Stimulated activated CD4-positive, alpha-beta T cell treated with anti-CD3 and anti-CD28 coated beads, Interleukin-4, amount 100 ng/mL, for 1 hour (primary cell): Measurements from ENCODE around the gene PCDHA7.
"Not testable (repeated sequence)": the region's sequence is repeated elsewhere in the genome, so short reads cannot be mapped to it uniquely, and the experiment has no call there.

Experiments used
- DNase-seq: peaks from one replicate; pipeline ENCODE4 v3.0.0-alpha.2; 2020

PCDHA7 gene, protein sequence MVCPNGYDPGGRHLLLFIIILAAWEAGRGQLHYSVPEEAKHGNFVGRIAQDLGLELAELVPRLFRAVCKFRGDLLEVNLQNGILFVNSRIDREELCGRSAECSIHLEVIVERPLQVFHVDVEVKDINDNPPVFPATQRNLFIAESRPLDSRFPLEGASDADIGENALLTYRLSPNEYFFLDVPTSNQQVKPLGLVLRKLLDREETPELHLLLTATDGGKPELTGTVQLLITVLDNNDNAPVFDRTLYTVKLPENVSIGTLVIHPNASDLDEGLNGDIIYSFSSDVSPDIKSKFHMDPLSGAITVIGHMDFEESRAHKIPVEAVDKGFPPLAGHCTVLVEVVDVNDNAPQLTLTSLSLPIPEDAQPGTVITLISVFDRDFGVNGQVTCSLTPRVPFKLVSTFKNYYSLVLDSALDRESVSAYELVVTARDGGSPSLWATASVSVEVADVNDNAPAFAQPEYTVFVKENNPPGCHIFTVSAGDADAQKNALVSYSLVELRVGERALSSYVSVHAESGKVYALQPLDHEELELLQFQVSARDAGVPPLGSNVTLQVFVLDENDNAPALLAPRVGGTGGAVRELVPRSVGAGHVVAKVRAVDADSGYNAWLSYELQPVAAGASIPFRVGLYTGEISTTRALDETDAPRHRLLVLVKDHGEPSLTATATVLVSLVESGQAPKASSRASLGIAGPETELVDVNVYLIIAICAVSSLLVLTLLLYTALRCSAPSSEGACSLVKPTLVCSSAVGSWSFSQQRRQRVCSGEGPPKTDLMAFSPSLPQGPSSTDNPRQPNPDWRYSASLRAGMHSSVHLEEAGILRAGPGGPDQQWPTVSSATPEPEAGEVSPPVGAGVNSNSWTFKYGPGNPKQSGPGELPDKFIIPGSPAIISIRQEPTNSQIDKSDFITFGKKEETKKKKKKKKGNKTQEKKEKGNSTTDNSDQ

DNA sequence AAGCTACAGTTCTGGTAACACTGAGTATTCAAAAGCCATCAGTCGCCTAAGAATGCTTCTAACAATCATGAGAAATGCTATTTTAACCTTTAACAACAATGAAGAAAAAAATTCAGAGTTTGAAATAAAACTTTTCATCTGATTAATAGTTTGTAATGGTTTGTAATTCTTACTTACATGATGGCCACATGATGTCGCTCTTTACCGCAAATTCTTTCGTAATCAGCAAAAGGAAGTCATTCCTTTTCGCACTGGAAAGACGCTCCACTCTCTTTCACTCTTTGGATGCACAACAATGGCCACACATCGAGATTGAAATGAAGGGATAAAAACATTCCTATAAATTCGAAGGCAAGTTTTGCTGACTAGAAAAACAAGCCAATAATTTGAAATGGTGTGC is at the start of gene PCDHA7:
PCDHA7 (plus strand) TSS at position 277 of the 400 bp plus-strand sequence; CDS start at position 392, 115 bp downstream.
- DNase-seq: no peak

DNA sequence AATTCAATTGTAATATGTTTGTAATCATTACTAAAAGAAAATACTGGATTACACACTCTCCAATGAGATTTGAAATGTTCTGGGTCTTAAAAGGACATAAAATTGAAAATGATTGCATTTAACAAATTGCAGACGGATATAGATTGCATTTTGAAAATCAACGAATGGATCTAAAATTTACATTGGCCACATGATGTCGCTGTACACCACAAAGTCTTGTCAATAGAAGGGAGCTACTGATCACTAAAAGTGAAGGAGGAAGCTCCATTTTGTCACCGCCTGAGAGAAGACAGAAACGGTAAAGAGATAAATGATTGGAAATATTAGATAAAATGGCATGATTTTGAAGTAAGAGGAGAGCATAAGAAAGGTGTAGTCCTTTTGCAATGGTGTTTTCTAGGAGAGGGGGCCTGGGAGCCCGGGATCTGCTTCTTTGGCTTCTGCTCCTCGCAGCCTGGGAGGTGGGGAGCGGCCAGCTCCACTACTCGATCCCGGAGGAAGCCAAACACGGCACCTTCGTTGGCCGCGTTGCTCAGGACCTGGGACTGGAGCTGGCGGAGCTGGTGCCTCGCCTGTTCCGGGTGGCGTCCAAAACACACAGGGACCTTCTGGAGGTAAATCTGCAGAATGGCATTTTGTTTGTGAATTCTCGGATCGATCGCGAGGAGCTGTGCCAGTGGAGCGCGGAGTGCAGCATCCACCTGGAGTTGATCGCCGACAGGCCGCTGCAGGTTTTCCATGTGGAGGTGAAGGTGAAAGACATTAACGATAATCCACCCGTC is 48.0 kb upstream of the PCDHA7 start, which contains the start of gene PCDHA1:
PCDHA1 (plus strand) TSS at position 236 of the 782 bp plus-strand sequence.
- DNase-seq: no peak

DNA sequence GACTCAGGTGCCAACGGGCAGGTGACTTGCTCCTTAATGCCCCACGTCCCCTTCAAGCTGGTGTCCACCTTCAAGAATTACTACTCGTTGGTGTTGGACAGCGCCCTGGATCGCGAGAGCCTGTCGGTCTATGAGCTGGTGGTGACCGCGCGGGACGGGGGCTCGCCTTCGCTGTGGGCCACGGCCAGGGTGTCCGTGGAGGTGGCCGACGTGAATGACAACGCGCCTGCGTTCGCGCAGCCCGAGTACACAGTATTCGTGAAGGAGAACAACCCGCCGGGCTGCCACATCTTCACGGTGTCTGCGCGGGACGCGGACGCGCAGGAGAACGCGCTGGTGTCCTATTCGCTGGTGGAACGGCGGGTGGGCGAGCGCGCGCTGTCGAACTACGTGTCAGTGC is 46.6 kb upstream of the PCDHA7 start:
- DNase-seq: not testable (repeated sequence)

DNA sequence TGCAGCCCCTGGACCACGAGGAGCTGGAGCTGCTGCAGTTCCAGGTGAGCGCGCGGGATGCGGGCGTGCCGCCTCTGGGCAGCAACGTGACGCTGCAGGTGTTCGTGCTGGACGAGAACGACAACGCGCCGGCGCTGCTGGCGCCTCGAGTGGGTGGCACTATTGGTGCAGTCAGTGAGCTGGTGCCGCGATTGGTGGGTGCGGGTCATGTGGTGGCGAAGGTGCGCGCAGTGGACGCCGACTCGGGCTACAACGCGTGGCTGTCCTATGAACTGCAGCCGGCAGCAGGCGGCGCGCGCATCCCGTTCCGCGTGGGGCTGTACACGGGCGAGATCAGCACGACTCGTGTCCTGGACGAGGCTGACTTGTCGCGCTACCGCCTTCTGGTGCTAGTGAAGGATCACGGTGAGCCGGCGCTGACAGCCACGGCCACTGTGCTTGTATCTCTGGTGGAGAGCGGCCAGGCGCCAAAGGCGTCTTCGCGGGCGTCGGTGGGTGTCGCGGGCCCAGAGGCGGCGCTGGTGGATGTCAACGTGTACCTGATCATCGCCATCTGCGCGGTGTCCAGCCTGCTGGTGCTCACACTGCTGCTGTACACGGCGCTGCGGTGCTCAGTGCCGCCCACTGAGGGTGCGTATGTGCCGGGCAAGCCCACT is 46.1 kb upstream of the PCDHA7 start:
- DNase-seq: not testable (repeated sequence)

DNA sequence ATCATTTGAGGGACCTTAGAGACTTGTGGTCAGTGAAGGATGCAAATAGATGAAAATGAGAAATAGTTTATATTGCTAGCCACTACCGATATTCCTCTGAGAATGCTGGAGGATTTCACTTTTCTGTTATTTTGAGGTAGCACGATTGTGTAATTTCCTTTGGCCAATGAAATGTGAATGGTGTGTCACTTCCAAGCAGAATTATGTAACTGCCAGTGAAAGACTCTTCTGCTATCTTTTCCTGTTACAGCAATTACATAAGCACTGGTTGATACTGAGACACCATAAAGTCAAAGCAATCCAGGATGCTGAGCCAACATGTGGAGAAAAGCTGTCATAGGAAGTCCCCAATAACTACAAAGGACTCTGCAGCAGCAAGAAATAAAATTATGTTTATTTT is 43.0 kb upstream of the PCDHA7 start:
- DNase-seq: no peak

DNA sequence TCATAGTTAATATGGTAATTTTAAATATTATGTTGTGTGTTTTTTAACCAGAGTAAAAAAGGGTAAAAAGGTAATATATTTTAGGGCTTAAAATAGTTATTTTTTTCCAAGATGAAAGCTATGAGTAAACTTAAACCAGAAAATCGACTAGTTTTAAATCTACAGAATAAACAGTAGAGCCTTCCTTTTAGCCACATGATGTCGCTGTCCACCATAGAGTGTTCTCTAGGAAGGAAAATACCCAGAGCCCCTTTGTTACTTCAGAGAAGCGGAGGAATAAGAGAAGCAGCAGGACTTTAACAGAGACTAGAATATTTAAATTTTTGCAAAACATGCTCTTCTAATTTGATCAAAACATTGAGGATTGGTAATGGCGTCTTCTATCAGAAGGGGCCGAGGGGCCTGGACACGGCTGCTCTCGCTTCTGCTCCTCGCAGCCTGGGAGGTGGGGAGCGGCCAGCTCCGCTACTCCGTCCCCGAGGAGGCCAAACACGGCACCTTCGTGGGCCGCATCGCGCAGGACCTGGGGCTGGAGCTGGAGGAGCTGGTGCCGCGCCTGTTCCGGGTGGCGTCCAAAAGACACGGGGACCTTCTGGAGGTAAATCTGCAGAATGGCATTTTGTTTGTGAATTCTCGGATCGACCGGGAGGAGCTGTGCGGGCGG is 39.3 kb upstream of the PCDHA7 start, which contains the start of gene PCDHA2:
PCDHA2 (plus strand) TSS at position 258 of the 664 bp plus-strand sequence.
- no peak for DNase-seq

DNA sequence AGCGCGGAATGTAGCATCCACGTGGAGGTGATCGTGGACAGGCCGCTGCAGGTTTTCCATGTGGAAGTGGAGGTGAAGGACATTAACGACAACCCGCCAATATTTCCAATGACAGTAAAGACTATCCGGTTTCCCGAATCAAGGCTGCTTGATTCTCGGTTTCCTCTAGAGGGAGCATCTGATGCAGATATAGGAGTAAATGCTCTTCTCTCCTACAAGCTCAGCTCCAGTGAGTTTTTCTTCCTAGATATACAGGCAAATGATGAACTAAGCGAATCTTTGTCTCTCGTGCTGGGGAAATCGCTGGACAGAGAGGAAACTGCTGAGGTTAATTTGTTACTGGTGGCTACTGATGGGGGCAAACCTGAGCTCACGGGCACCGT is 38.8 kb upstream of the PCDHA7 start:
- no peak for DNase-seq

DNA sequence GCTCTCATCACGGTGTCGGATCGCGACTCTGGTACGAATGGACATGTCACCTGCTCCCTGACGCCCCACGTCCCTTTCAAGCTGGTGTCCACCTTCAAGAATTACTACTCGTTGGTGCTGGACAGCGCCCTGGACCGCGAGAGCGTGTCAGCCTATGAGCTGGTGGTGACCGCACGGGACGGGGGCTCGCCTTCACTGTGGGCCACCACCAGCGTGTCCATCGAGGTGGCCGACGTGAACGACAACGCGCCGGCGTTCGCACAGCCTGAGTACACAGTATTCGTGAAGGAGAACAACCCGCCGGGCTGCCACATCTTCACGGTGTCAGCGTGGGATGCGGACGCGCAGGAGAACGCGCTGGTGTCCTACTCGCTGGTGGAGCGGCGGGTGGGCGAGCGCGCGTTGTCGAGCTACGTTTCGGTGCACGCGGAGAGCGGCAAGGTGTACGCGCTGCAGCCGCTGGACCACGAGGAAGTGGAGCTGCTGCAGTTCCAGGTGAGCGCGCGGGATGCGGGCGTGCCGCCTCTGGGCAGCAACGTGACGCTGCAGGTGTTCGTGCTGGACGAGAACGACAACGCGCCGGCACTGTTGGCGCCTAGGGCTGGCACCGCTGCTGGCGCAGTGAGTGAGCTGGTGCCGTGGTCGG is 37.9 kb upstream of the PCDHA7 start:
- not testable (repeated sequence) for DNase-seq

DNA sequence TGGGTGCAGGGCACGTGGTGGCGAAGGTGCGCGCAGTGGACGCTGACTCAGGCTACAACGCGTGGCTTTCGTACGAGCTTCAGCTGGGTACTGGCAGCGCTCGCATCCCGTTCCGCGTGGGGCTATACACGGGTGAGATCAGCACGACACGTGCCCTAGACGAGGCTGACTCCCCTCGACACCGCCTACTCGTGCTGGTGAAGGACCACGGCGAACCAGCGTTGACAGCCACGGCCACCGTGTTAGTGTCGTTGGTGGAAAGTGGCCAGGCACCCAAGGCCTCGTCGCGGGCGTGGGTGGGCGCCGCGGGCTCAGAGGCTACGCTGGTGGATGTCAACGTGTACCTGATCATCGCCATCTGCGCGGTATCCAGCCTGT is 37.4 kb upstream of the PCDHA7 start:
- no peak for DNase-seq

DNA sequence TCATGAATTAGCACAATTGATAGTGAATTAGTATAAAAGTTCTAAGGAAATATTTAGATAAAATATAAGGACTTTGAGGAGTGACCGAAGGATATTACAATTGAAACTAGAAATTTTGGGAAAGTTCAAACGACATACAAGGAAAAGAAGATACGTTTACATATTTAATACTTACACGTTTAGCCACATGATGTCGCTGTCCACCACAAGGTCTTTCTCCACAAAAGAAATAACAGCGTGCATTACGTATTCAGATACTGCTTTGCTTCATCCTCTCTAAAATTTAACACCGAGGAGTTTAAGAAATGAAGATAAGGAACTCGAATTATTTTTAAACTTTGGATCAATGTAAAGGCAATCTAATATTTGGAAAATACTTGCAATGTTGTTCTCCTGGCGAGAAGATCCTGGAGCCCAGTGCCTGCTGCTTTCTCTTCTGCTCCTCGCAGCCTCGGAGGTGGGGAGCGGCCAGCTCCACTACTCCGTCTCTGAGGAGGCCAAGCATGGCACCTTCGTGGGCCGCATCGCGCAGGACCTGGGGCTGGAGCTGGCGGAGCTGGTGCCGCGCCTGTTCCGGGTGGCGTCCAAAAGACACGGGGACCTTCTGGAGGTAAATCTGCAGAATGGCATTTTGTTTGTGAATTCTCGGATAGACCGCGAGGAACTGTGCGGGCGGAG is 33.1 kb upstream of the PCDHA7 start, which contains the start of gene PCDHA3:
PCDHA3 (plus strand) TSS at position 242 of the 678 bp plus-strand sequence.
- no peak for DNase-seq

DNA sequence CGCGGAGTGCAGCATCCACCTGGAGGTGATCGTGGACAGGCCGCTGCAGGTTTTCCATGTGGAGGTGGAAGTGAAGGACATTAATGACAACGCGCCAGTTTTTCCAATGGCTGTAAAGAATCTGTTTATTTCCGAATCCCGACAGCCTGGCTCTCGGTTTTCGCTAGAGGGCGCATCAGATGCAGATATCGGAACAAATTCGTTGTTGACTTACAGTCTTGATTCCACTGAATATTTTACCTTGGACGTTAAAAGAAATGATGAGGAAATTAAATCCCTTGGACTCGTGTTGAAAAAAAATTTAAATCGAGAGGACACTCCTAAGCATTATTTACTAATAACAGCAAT is 32.6 kb upstream of the PCDHA7 start:
- no peak for DNase-seq

DNA sequence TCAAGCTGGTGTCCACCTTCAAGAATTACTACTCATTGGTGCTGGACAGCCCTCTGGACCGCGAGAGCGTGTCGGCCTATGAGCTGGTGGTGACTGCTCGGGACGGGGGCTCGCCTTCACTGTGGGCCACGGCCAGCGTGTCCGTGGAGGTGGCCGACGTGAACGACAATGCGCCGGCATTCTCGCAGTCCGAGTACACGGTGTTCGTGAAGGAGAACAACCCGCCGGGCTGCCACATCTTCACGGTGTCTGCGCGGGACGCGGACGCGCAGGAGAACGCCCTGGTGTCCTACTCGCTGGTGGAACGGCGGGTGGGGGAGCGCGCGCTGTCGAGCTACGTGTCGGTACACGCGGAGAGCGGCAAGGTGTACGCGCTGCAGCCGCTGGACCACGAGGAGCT is 31.7 kb upstream of the PCDHA7 start:
- not testable (repeated sequence) for DNase-seq

DNA sequence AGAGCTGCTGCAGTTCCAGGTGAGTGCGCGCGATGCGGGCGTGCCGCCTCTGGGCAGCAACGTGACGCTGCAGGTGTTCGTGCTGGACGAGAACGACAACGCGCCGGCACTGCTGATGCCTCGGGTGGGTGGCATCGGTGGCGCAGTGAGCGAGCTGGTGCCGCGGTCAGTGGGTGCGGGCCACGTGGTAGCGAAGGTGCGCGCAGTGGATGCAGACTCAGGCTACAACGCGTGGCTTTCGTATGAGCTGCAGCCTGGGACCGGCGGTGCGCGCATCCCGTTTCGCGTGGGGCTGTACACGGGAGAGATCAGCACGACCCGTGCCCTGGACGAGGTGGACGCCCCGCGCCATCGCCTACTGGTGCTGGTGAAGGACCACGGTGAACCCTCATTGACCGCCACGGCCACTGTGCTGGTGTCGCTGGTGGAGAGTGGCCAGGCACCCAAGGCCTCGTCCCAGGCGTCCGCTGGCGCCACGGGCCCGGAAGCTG is 31.2 kb upstream of the PCDHA7 start:
- no peak for DNase-seq

DNA sequence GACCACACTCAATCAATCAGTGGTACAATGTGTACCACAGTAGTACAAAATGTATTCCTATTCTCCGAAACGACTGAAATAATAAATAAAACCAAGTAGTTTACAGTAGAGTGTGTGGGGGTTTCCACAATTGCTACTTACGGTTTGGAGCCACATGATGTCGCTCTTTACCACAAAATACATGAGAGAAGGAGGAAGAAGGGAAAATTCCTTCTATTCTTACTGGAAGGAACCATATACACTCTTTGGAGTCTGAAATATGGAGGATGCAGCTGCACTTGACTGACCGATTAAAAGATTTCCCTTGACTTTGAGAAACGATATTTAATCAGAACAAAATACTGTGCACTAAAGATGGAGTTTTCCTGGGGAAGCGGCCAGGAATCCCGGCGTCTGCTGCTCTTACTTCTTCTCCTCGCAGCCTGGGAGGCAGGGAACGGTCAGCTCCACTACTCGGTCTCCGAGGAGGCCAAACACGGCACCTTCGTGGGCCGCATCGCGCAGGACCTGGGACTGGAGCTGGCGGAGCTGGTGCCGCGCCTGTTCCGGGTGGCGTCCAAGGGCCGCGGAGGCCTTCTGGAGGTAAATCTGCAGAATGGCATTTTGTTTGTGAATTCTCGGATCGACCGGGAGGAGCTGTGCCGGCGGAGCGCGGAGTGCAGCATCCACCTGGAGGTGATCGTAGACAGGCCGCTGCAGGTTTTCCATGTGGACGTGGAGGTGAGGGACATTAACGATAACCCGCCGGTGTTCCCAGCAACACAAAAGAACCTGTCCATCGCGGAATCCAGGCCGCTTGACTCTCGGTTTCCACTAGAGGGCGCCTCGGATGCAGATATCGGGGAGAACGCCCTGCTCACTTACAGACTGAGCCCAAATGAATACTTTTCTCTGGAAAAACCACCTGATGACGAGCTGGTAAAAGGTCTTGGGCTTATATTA is 27.0 kb upstream of the PCDHA7 start, which contains the start of gene PCDHA4:
PCDHA4 (plus strand) TSS at position 235 of the 942 bp plus-strand sequence.
- no peak for DNase-seq

DNA sequence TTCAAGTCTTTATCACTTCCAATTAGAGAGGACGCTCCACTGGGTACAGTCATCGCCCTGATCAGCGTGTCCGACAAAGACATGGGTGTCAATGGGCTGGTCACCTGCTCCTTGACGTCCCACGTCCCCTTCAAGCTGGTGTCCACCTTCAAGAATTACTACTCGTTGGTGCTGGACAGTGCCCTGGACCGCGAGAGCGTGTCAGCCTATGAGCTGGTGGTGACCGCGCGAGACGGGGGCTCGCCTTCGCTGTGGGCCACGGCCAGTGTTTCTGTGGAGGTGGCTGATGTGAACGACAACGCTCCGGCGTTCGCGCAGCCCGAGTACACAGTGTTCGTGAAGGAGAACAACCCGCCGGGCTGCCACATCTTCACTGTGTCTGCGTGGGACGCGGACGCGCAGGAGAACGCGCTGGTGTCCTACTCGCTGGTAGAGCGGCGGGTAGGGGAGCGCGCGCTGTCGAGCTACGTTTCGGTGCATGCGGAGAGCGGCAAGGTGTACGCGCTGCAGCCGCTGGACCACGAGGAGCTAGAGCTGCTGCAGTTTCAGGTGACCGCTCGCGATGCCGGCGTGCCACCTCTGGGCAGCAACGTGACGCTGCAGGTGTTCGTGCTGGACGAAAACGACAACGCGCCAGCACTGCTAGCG is 25.7 kb upstream of the PCDHA7 start:
- not testable (repeated sequence) for DNase-seq

DNA sequence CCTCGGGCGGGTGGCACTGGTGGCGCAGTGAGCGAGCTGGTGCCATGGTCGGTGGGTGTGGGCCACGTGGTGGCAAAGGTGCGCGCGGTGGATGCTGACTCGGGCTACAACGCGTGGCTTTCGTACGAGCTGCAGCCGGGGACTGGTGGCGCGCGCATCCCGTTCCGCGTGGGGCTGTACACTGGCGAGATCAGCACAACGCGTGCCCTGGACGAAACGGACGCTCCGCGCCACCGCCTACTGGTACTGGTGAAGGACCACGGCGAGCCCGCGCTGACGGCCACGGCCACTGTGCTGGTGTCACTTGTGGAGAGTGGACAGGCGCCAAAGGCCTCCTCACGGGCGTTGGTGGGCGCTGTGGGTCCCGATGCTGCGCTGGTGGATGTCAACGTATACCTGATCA is 25.2 kb upstream of the PCDHA7 start:
- DNase-seq: no peak

DNA sequence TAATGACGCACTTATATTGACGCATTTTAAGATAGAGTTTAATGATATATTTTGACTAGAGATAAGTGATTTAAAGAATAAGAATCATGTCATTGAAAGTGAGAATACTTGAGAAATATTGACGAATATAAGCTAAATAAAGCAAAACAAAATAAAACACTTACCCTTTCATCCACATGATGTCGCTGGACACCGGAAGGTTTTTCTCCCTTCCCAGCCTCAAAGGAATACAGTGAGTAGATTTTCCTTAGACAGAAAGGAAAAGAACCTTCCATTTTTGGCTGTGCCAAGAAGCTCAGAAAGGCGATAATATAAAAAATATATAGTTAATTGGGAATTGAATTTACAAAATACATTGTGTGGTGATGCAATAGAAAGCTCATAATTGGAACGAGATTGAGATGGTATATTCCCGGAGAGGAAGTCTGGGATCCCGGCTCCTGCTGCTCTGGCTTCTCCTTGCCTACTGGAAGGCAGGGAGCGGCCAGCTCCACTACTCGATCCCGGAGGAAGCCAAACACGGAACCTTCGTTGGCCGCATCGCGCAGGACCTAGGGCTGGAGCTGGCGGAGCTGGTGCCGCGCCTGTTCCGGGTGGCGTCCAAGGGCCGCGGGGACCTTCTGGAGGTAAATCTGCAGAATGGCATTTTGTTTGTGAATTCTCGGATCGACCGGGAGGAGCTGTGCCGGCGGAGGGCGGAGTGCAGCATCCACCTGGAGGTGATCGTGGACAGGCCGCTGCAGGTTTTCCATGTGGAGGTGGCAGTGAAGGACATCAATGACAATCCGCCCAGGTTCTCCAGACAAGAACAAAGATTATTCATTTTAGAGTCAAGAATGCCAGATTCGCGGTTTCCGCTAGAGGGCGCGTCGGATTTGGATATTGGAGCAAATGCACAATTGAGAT is 12.4 kb upstream of the PCDHA7 start, which contains the start of gene PCDHA5:
PCDHA5 (plus strand) TSS at position 239 of the 906 bp plus-strand sequence.
- DNase-seq: no peak
